K562 (cell line): ENCODE results near the gene SCAP. TPM values are rescaled to one million over a fixed set of nuclear protein-coding genes. Genes with fewer than 3 reads are reported as not detected.

Source experiments
- ESRRB ChIP-seq: fragments of 250-450 bp; sonication (Bioruptor Pico); IDR thresholded peaks from 2 replicates; pipeline ENCODE4 v1.5.0; 2020; ENCODE audit warnings: mild to moderate bottlenecking, moderate library complexity, borderline replicate concordance
- EWSR1 ChIP-seq: fragments of 450-650 bp; IDR thresholded peaks from 2 replicates; pipeline ENCODE4 v1.6.1; 2018; ENCODE audit warnings: borderline replicate concordance, mild to moderate bottlenecking, low read depth, moderate library complexity; ENCODE audit not compliant: partially characterized antibody
- HDAC6 ChIP-seq: IDR thresholded peaks from 2 replicates; pipeline ENCODE4 v1.6.1; 2012; ENCODE audit warnings: low read depth, mild to moderate bottlenecking, control low read depth, inconsistent platforms, low read length, moderate library complexity
- HDGF ChIP-seq: fragments of 450-650 bp; IDR thresholded peaks from 2 replicates; pipeline ENCODE4 v1.6.1; 2016
- POLR3A ChIP-seq: IDR thresholded peaks from 2 replicates; pipeline ENCODE4 v1.6.1; 2011; ENCODE audit warnings: borderline replicate concordance, mild to moderate bottlenecking, moderate library complexity; ENCODE audit not compliant: insufficient read length, insufficient read depth; ENCODE audit errors: extremely low read depth
- POLR3G ChIP-seq: IDR thresholded peaks from 2 replicates; pipeline ENCODE4 v1.6.1; 2011; ENCODE audit not compliant: insufficient read length, insufficient replicate concordance; ENCODE audit errors: extremely low read depth
- ZNF175 ChIP-seq: fragments of 200-800 bp; sonication (Bioruptor generic); IDR thresholded peaks from 2 replicates; pipeline ENCODE4 v1.6.1; 2016; ENCODE audit warnings: low read depth, mild to moderate bottlenecking, missing genetic modification characterization, missing compliant biosample characterization
- ZNF696 ChIP-seq: fragments of 250-450 bp; sonication (Bioruptor Pico); conservative IDR thresholded peaks from 2 replicates; pipeline ENCODE4 v1.4.0; 2020; ENCODE audit warnings: mild to moderate bottlenecking, moderate library complexity
- ZNF764 ChIP-seq: fragments of 250-450 bp; sonication (Bioruptor Pico); IDR thresholded peaks from 2 replicates; pipeline ENCODE4 v1.4.0; 2020; ENCODE audit warnings: low read depth, mild to moderate bottlenecking, moderate library complexity
- ZNF77 ChIP-seq: fragments of 250-450 bp; sonication (Bioruptor Pico); IDR thresholded peaks from 2 replicates; pipeline ENCODE4 v1.5.0; 2020
- ZNF785 ChIP-seq: fragments of 250-450 bp; sonication (Bioruptor Pico); IDR thresholded peaks from 2 replicates; pipeline ENCODE4 v1.4.0; 2020; ENCODE audit warnings: mild to moderate bottlenecking
- polyA plus RNA-seq, 8 experiments: library from polyadenylated mRNA; depleted of rRNA in 4 of 8; stranded (reverse) in 5 of 8; unstranded in 3 of 8; fragments of >200 nt; fragmentation: Nextera tagmentation in 2 of 8; fragmentation: Illumina TruSeq in 1 of 8; extraction: Ambion mirVana in 2 of 8; extraction: Trizol in 1 of 8; gene quantifications; 2 replicates each; pipeline versions ENCODE4 v1.2.1 to v1.2.3, GENCODE V29; 2011 to 2014; ENCODE audit warnings: inconsistent platforms in 1 of 8, missing spikeins in 1 of 8
- total RNA-seq, 7 experiments: library from RNA; depleted of rRNA in 6 of 7; stranded (reverse); fragments of >200 nt in 6 of 7; fragmentation: Illumina TruSeq in 2 of 7; extraction: Trizol in 2 of 7; gene quantifications; 2 replicates each; pipeline versions ENCODE4 v1.2.1 to v1.2.3, GENCODE V29; 2011 to 2021; ENCODE audit warnings: low replicate concordance in 1 of 7
- TF ChIP-seq, protein P1 (sequence below): fragments of 450-650 bp; formaldehyde crosslinking; IDR thresholded peaks from 2 replicates; pipeline ENCODE4 v1.4.0; 2020; ENCODE audit warnings: mild to moderate bottlenecking, moderate library complexity
- TF ChIP-seq, protein P2 (sequence below): IDR thresholded peaks from 2 replicates; pipeline ENCODE4 v1.6.1; 2014; ENCODE audit warnings: antibody characterized with exemption
- TF ChIP-seq, protein P3 (sequence below): IDR thresholded peaks from 2 replicates; pipeline ENCODE4 v1.6.1; 2016; ENCODE audit warnings: missing genetic modification characterization, missing compliant biosample characterization
- TF ChIP-seq, protein P4 (sequence below): fragments of 250-450 bp; sonication (Bioruptor Pico); IDR thresholded peaks from 2 replicates; pipeline ENCODE4 v1.8.0; 2021; ENCODE audit warnings: moderate library complexity, mild to moderate bottlenecking, inconsistent platforms

SCAP gene
- total and polyA plus RNA-seq, 9 of the 15 experiments (the other 6 are each of a cell fraction or from before 2014, with no cell fraction given) = 2.6 to 104 (median 37.8) TPM

DNA sequence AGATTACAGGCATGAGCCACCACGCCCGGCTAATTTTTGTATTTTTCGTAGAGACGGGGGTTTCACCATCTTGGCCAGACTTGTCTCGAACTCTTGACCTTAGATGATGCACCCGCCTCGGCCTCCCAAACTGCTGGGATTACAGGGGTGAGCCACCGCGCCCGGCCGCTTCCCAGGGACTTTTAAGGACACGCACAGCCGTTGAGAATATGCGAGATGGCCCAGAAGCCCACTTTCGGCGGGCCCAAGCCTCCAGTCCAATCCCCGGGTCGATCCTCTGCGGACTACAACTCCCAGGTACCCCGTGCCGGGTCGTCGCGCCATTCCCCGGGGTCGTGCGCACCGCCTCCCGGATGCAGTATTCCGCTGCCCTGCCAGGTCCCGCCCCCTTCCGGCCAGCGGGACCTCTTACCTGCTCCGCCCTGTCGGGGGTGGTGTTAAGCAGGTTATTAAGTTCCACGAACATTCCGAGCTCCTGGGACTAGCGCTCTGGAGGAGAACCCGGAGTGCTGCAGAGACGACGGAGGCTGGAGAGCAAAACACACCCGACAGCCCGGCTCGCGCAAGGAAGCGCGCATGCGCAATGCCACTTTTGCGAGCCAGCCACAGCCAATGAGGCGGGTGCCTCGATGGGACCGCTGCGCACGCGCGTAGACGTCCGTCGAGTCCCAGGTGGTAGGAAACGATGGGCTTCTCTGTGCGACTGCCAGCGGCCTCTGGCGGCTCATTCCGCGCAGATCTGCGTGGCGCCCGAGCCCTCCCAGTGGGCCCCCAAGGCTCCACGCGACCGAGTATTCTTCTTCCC is 37.6 kb upstream of the SCAP start, which contains the start of gene ELP6 (continued):
- TF ChIP-seq POLR3G (no peak), ZNF696 (no peak), ZNF785 (no peak), EWSR1 (no peak), ESRRB (CRISPR knock-in tag) (no peak), POLR3A (no peak), ZNF175 (CRISPR knock-in tag) (peak; percentile 89), ZNF764 (CRISPR knock-in tag) (0 out of 2 replicates have a peak, but pooled peaks have one; percentile 45), HDAC6 (no peak), ZNF77 (CRISPR knock-in tag) (no peak), HDGF (no peak)
- TF ChIP-seq, protein P1, sequence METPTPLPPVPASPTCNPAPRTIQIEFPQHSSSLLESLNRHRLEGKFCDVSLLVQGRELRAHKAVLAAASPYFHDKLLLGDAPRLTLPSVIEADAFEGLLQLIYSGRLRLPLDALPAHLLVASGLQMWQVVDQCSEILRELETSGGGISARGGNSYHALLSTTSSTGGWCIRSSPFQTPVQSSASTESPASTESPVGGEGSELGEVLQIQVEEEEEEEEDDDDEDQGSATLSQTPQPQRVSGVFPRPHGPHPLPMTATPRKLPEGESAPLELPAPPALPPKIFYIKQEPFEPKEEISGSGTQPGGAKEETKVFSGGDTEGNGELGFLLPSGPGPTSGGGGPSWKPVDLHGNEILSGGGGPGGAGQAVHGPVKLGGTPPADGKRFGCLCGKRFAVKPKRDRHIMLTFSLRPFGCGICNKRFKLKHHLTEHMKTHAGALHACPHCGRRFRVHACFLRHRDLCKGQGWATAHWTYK (CRISPR knock-in tag) = peak; percentile 73; the same call in 1 of the 2 replicates
- TF ChIP-seq, protein P2, sequence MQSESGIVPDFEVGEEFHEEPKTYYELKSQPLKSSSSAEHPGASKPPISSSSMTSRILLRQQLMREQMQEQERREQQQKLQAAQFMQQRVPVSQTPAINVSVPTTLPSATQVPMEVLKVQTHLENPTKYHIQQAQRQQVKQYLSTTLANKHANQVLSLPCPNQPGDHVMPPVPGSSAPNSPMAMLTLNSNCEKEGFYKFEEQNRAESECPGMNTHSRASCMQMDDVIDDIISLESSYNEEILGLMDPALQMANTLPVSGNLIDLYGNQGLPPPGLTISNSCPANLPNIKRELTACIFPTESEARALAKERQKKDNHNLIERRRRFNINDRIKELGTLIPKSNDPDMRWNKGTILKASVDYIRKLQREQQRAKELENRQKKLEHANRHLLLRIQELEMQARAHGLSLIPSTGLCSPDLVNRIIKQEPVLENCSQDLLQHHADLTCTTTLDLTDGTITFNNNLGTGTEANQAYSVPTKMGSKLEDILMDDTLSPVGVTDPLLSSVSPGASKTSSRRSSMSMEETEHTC = peak; percentile 14
- TF ChIP-seq, protein P3, sequence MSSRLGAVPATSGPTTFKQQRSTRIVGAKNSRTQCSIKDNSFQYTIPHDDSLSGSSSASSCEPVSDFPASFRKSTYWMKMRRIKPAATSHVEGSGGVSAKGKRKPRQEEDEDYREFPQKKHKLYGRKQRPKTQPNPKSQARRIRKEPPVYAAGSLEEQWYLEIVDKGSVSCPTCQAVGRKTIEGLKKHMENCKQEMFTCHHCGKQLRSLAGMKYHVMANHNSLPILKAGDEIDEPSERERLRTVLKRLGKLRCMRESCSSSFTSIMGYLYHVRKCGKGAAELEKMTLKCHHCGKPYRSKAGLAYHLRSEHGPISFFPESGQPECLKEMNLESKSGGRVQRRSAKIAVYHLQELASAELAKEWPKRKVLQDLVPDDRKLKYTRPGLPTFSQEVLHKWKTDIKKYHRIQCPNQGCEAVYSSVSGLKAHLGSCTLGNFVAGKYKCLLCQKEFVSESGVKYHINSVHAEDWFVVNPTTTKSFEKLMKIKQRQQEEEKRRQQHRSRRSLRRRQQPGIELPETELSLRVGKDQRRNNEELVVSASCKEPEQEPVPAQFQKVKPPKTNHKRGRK = no peak
- TF ChIP-seq, protein P4, sequence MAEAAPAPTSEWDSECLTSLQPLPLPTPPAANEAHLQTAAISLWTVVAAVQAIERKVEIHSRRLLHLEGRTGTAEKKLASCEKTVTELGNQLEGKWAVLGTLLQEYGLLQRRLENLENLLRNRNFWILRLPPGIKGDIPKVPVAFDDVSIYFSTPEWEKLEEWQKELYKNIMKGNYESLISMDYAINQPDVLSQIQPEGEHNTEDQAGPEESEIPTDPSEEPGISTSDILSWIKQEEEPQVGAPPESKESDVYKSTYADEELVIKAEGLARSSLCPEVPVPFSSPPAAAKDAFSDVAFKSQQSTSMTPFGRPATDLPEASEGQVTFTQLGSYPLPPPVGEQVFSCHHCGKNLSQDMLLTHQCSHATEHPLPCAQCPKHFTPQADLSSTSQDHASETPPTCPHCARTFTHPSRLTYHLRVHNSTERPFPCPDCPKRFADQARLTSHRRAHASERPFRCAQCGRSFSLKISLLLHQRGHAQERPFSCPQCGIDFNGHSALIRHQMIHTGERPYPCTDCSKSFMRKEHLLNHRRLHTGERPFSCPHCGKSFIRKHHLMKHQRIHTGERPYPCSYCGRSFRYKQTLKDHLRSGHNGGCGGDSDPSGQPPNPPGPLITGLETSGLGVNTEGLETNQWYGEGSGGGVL = no peak
